ENCODE data around the gene DGKG. TPM values are rescaled to one million over a fixed set of nuclear protein-coding genes. Genes with fewer than 3 reads are reported as not detected.

DGKG gene
- total and polyA plus RNA-seq, 9 of the 15 experiments (the other 6 are each of a cell fraction or from before 2014, with no cell fraction given), result 0.01 to 0.36 (median 0.15) TPM

DNA sequence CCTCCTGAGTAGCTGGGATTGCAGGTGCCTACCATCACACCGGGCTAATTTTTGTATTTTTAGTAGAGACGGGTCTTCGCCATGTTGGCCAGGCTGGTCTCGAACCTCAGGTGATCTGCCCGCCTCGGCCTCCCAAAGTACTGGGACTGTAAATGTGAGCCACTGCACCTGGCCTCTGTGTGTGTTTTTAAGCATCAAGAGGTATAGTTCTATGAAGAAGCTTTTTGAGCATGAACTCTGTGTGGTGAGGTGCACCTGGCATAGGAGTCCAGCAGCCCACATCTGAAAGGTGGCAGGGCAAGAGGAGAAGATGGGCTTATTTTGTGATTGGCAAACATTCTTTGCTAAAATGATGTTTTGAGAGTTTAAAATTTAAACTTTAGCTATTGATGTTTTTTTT, 118.0 kb downstream of the DGKG start:
- WGBS (ENCODE audit: insufficient coverage, low coverage, missing lambda C conversion rate), result 36% methylated on average over 5 of the region's 6 CpGs
- in situ Hi-C loops (cut with MboI), result no loop called here
- FAIRE-seq, result no peak
- no peak for TF ChIP-seq ILF3 (IDR thresholded peaks at IDR 0.05; ENCODE audit: borderline replicate concordance)
- TF ChIP-seq BRD4 (IDR thresholded peaks at IDR 0.05), result no peak
- TF ChIP-seq DIDO1 (tag; IDR thresholded peaks at IDR 0.05; ENCODE audit: low read depth), result no peak
- TF ChIP-seq, protein P1, sequence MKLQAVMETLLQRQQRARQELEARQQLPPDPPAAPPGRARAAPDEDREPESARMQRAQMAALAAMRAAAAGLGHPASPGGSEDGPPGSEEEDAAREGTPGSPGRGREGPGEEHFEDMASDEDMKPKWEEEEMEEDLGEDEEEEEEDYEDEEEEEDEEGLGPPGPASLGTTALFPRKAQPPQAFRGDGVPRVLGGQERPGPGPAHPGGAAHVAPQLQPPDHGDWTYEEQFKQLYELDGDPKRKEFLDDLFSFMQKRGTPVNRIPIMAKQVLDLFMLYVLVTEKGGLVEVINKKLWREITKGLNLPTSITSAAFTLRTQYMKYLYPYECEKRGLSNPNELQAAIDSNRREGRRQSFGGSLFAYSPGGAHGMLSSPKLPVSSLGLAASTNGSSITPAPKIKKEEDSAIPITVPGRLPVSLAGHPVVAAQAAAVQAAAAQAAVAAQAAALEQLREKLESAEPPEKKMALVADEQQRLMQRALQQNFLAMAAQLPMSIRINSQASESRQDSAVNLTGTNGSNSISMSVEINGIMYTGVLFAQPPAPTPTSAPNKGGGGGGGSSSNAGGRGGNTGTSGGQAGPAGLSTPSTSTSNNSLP (IDR thresholded peaks at IDR 0.05; ENCODE audit: borderline replicate concordance, low read depth, low read length), result no peak
- TF ChIP-seq WHSC1 (IDR thresholded peaks at IDR 0.05; ENCODE audit: low read length), result no peak
- TF ChIP-seq, protein P2, sequence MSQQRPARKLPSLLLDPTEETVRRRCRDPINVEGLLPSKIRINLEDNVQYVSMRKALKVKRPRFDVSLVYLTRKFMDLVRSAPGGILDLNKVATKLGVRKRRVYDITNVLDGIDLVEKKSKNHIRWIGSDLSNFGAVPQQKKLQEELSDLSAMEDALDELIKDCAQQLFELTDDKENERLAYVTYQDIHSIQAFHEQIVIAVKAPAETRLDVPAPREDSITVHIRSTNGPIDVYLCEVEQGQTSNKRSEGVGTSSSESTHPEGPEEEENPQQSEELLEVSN (IDR thresholded peaks at IDR 0.05; ENCODE audit: borderline replicate concordance in 1 of 2, extremely low read depth in 1 of 2, insufficient read depth in 1 of 2, insufficient read length in 1 of 2, low read depth in 1 of 2, low read length in 1 of 2, poor library complexity in 1 of 2, severe bottlenecking in 1 of 2), result no peak
- TF ChIP-seq, protein P3, sequence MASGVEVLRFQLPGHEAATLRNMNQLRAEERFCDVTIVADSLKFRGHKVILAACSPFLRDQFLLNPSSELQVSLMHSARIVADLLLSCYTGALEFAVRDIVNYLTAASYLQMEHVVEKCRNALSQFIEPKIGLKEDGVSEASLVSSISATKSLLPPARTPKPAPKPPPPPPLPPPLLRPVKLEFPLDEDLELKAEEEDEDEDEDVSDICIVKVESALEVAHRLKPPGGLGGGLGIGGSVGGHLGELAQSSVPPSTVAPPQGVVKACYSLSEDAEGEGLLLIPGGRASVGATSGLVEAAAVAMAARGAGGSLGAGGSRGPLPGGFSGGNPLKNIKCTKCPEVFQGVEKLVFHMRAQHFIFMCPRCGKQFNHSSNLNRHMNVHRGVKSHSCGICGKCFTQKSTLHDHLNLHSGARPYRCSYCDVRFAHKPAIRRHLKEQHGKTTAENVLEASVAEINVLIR (CRISPR knock-in tag; IDR thresholded peaks at IDR 0.05), result no peak
- TF ChIP-seq, protein P4, sequence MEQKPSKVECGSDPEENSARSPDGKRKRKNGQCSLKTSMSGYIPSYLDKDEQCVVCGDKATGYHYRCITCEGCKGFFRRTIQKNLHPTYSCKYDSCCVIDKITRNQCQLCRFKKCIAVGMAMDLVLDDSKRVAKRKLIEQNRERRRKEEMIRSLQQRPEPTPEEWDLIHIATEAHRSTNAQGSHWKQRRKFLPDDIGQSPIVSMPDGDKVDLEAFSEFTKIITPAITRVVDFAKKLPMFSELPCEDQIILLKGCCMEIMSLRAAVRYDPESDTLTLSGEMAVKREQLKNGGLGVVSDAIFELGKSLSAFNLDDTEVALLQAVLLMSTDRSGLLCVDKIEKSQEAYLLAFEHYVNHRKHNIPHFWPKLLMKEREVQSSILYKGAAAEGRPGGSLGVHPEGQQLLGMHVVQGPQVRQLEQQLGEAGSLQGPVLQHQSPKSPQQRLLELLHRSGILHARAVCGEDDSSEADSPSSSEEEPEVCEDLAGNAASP (IDR thresholded peaks at IDR 0.05), result no peak
- no peak for TF ChIP-seq CBX8 (IDR thresholded peaks at IDR 0.05; ENCODE audit: borderline replicate concordance, extremely low read depth, low read depth, low read length, poor library complexity, severe bottlenecking)
- TF ChIP-seq, protein P5, sequence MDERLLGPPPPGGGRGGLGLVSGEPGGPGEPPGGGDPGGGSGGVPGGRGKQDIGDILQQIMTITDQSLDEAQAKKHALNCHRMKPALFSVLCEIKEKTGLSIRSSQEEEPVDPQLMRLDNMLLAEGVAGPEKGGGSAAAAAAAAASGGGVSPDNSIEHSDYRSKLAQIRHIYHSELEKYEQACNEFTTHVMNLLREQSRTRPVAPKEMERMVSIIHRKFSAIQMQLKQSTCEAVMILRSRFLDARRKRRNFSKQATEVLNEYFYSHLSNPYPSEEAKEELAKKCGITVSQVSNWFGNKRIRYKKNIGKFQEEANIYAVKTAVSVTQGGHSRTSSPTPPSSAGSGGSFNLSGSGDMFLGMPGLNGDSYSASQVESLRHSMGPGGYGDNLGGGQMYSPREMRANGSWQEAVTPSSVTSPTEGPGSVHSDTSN (CRISPR knock-in tag; IDR thresholded peaks at IDR 0.05; ENCODE audit: low read depth), result no peak
- TF ChIP-seq, protein P5 (tag; conservative IDR thresholded peaks at IDR 0.05; ENCODE audit: low read depth), result no peak

More for the DNA sequence above, 118.0 kb downstream of the DGKG start:
- no peak for ATAC-seq
- peaks cover 7 to 10% of the 10 kb centered on the region in 2 experiments for H3K4me1 ChIP-seq (replicated peaks in 1 of 2; ENCODE audit: control insufficient read depth in 2 of 2, insufficient read depth in 2 of 2, low read length in 2 of 2)
- 0 out of 2 replicates have a peak, but pooled peaks cover 2% of the 10 kb centered on the region for H4K20me1 ChIP-seq (replicated peaks; ENCODE audit: control insufficient read depth, insufficient read depth, low read length)
- no TSS peak for BruUV-seq (replicated peaks)
- no peaks in the 10 kb centered on the region for H3K36me3 ChIP-seq (ENCODE audit: control insufficient read depth, insufficient read depth, low read length)
- no peak overlapping the region for H2AFZ ChIP-seq (ENCODE audit: low read depth, low read length)
- no peaks in the 10 kb centered on the region for H3K9me3 ChIP-seq (replicated peaks; ENCODE audit: control insufficient read depth, insufficient read depth, low read depth, low read length)
- peaks cover 5 to 16% of the 10 kb centered on the region in 2 experiments; a peak in 4 of 5 replicates for H3K27me3 ChIP-seq (ENCODE audit: control insufficient read depth in 2 of 2, insufficient read depth in 2 of 2, low read length in 2 of 2)
- no peaks in the 10 kb centered on the region for H3K9me1 ChIP-seq (ENCODE audit: control insufficient read depth, insufficient read depth, low read length)
- no peak overlapping the region for H3K9ac ChIP-seq (ENCODE audit: insufficient read depth in 1 of 2, low read depth in 2 of 2, low read length in 2 of 2)
- no peak for DNase-seq (ENCODE audit: extremely low read depth in 1 of 4, low spot score in 3 of 4)
- H3K4me3 ChIP-seq, result no peak overlapping the region
- intact Hi-C loops (cut with micrococcal nuclease), result no loop called here
- no peaks in the 10 kb centered on the region for H3K79me2 ChIP-seq (ENCODE audit: control insufficient read depth, insufficient read depth, low read length)
- POLR2A ChIA-PET, result no interaction called here
- no peak overlapping the region for H3K4me2 ChIP-seq (ENCODE audit: insufficient read depth, low read length)
- CTCF ChIA-PET (ENCODE audit: low intra/inter-chr PET ratio), result interaction anchor here (0.6 to 2.9 kb wide), 2 partner anchors 260 to 285 kb away, joined by 5 to 13 read pairs; no protein-coding TSS in a partner anchor
- no peak overlapping the region for H3K27ac ChIP-seq (ENCODE audit: extremely low read depth, low read depth, low read length)
